GM12874 (cell line): ENCODE data around the gene KIF26A.

Source experiments
- TF ChIP-seq, protein P1 (sequence below): IDR thresholded peaks from 2 replicates; pipeline ENCODE4 v1.5.1; 2011; ENCODE audit warnings: low read depth, mild to moderate bottlenecking, control low read depth, low read length, moderate library complexity; ENCODE audit not compliant: insufficient read depth

Gene KIF26A

GRCh38 chr14:104112609-104113571, 25.5 kb upstream of the KIF26A start:
- TF ChIP-seq, protein P1, sequence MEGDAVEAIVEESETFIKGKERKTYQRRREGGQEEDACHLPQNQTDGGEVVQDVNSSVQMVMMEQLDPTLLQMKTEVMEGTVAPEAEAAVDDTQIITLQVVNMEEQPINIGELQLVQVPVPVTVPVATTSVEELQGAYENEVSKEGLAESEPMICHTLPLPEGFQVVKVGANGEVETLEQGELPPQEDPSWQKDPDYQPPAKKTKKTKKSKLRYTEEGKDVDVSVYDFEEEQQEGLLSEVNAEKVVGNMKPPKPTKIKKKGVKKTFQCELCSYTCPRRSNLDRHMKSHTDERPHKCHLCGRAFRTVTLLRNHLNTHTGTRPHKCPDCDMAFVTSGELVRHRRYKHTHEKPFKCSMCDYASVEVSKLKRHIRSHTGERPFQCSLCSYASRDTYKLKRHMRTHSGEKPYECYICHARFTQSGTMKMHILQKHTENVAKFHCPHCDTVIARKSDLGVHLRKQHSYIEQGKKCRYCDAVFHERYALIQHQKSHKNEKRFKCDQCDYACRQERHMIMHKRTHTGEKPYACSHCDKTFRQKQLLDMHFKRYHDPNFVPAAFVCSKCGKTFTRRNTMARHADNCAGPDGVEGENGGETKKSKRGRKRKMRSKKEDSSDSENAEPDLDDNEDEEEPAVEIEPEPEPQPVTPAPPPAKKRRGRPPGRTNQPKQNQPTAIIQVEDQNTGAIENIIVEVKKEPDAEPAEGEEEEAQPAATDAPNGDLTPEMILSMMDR, result no peak

GRCh38 chr14:104113631-104114420, 24.6 kb upstream of the KIF26A start:
- TF ChIP-seq, protein P1, result no peak

- TF ChIP-seq, protein P1, result no peak
These were observed 23.8 kb upstream of the KIF26A start for GRCh38 chr14:104114421-104115130.

DNA sequence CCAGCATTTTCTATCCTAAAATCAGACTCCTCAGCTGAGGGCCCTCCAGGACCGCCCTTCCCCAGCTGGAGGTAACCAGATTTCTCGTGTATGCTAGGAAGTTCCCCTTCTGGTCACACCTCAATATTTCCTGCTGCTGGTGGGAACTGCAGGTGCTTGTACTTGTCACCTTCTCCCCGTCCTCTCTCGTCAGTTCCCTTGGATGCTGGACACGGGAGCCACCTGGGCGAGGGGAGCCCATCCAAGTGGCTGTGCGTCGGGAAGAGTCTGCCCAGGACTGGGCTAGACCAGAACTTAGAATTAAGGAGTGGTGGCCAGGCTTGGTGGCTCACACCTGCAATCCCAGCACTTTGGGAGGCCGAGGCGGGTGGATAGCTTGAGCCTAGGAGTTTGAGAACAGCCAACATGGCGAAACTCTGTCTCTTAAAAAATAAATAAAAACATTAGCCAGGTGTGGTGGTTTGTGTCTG, 23.2 kb upstream of the KIF26A start:
- TF ChIP-seq, protein P1, result no peak

GRCh38 chr14:104115691-104116287, 22.6 kb upstream of the KIF26A start:
- TF ChIP-seq, protein P1, result no peak

DNA sequence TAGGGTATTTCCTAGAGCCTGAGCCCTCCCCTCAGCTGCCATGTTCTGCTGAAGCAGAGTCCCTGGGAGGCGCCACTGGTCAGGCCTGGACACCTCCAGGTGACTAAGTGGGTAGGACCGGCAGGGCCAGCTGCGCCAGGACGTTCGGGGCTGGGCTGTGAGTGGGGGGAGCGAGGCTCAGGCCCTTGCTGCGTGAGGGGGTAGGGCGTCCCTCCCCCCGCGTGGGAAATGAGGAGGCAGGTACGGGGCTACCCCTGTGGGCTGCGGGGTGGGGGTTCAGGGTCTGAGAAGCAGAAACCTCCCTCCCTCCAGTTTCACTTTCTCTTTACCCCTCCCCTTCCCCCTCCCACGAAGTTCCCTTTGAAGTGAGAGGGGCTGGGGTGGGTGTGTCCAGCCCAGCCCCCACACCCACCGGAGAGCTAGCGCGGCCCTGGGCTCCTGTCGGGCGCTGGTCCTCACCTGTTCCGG, 22.1 kb upstream of the KIF26A start:
- TF ChIP-seq, protein P1, result no peak
